ENCODE data around the gene DGKD.

The DGKD gene

DNA sequence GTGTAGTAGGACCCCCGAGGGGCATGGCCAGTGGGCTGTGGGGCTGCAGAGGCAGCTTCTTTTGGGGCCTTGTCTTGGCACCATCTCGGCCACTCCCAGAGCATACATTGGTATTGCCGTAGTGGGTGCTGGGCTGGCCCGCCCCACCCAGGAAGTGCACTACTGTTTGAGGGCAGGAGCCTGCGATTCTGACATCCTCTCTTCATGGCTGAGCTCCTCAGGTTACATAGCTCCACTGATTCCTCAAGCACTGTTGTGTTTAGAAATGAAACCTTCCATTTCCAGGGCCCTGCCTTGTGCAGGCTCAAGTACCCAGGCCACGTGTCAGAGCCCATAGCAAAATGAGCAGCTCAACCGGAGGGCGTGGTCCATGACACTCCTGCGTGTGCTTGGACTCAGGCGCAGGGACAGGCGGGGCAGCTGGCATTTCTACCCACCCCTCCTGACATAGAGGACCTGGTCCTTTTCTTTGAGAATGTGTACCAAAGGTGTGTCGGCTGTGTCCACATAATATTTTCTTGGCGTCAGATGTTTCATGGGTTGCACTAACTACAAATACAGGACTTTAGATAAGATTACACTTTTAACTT lies 67.9 kb downstream of the DGKD start:
- no peak for DNase-seq (ENCODE audit: low read depth in 1 of 2, low spot score in 1 of 2)
- Histone ChIP-seq H3K27me3 (ENCODE audit: insufficient read depth, poor library complexity, severe bottlenecking) (no peaks in the 10 kb centered on the region), H3K4me3 (replicated peaks; ENCODE audit: insufficient read depth, low read length) (no peak overlapping the region), H3K27ac (replicated peaks) (no peak overlapping the region)
- TF ChIP-seq REST (IDR thresholded peaks at IDR 0.05; ENCODE audit: insufficient replicate concordance, low read depth): no peak
- no peak for TF ChIP-seq GABPA (IDR thresholded peaks at IDR 0.05; ENCODE audit: low read depth)
- no peak for TF ChIP-seq SPI1 (IDR thresholded peaks at IDR 0.05; ENCODE audit: borderline replicate concordance, low read depth)
- TF ChIP-seq POLR2AphosphoS5 (IDR thresholded peaks at IDR 0.05; ENCODE audit: low read depth): no peak
- TF ChIP-seq CTCF (IDR thresholded peaks at IDR 0.05; ENCODE audit: insufficient read depth, low read length): no peak

GRCh38 chr2:233422649-233423551 lies 68.6 kb downstream of the DGKD start:
- Histone ChIP-seq H3K27me3 (ENCODE audit: insufficient read depth, poor library complexity, severe bottlenecking) (no peaks in the 10 kb centered on the region), H3K4me3 (replicated peaks; ENCODE audit: insufficient read depth, low read length) (no peak overlapping the region), H3K27ac (replicated peaks) (no peak overlapping the region)
- TF ChIP-seq SPI1 (IDR thresholded peaks at IDR 0.05; ENCODE audit: borderline replicate concordance, low read depth) (no peak), POLR2AphosphoS5 (IDR thresholded peaks at IDR 0.05; ENCODE audit: low read depth) (no peak), GABPA (IDR thresholded peaks at IDR 0.05; ENCODE audit: low read depth) (no peak), CTCF (IDR thresholded peaks at IDR 0.05; ENCODE audit: insufficient read depth, low read length) (no peak), REST (IDR thresholded peaks at IDR 0.05; ENCODE audit: insufficient replicate concordance, low read depth) (no peak)
- DNase-seq (ENCODE audit: low read depth in 1 of 2, low spot score in 1 of 2): no peak

GRCh38 chr2:233423552-233423860 lies 69.2 kb downstream of the DGKD start:
- Histone ChIP-seq H3K27ac (replicated peaks) (no peak overlapping the region), H3K4me3 (replicated peaks; ENCODE audit: insufficient read depth, low read length) (no peak overlapping the region), H3K27me3 (ENCODE audit: insufficient read depth, poor library complexity, severe bottlenecking) (no peaks in the 10 kb centered on the region)
- no peak for DNase-seq (ENCODE audit: low read depth in 1 of 2, low spot score in 1 of 2)
- TF ChIP-seq REST (IDR thresholded peaks at IDR 0.05; ENCODE audit: insufficient replicate concordance, low read depth): no peak
